Smooth muscle cell (in vitro differentiated cells): Measurements from ENCODE around the gene KCNK6. TPM values are rescaled to one million over a fixed set of nuclear protein-coding genes. Genes with fewer than 3 reads are reported as not detected.
A peak's percentile ranks its signal among the peaks of the same experiment; 100 is the strongest.

Source experiments
- DNase-seq: peaks from one replicate; lab custom pipeline; 2025; ENCODE audit not compliant: unreplicated experiment; lab: John Stamatoyannopoulos, UW
- H2AFZ ChIP-seq: fragments of 200-600 bp; sonication (generic); 2 replicates; pipeline ENCODE4 v1.6.0; 2016; ENCODE audit warnings: antibody characterized with exemption, low read depth, mild to moderate bottlenecking
- H3F3A ChIP-seq: fragments of 200-600 bp; sonication (generic); 2 replicates; pipeline ENCODE4 v1.6.0; 2017; ENCODE audit warnings: antibody characterized with exemption, low read depth
- H3K27ac ChIP-seq: fragments of 200-600 bp; sonication (generic); 2 replicates; pipeline ENCODE4 v1.5.1; 2016; ENCODE audit warnings: low read depth, mild to moderate bottlenecking
- H3K27me3 ChIP-seq: fragments of 200-600 bp; sonication (generic); 2 replicates; pipeline ENCODE4 v1.6.1; 2016; ENCODE audit warnings: low read depth, mild to moderate bottlenecking
- H3K36me3 ChIP-seq: fragments of 200-600 bp; sonication (generic); 2 replicates; pipeline ENCODE4 v1.5.1; 2016; ENCODE audit warnings: low read depth
- H3K4me1 ChIP-seq: fragments of 200-600 bp; sonication (generic); 2 replicates; pipeline ENCODE4 v1.5.1; 2016; ENCODE audit warnings: low read depth
- H3K4me2 ChIP-seq: fragments of 200-600 bp; sonication (generic); 2 replicates; pipeline ENCODE4 v1.6.0; 2016; ENCODE audit warnings: mild to moderate bottlenecking
- H3K4me3 ChIP-seq: fragments of 200-600 bp; sonication (generic); 2 replicates; pipeline ENCODE4 v1.5.1; 2016; ENCODE audit warnings: mild to moderate bottlenecking
- H3K79me2 ChIP-seq: fragments of 200-600 bp; sonication (generic); 2 replicates; pipeline ENCODE4 v1.6.0; 2016; ENCODE audit warnings: low read depth, mild to moderate bottlenecking
- H3K9ac ChIP-seq: fragments of 200-600 bp; sonication (generic); 2 replicates; pipeline ENCODE4 v1.6.0; 2016; ENCODE audit warnings: low read depth
- H3K9me3 ChIP-seq: fragments of 200-600 bp; sonication (generic); replicated peaks from 2 replicates; pipeline ENCODE4 v1.5.1; 2016; ENCODE audit warnings: low read depth
- H4K20me1 ChIP-seq: fragments of 200-600 bp; sonication (generic); 2 replicates; pipeline ENCODE4 v1.6.0; 2016; ENCODE audit warnings: low read depth
- WGBS: methylation state at CpG from one replicate; pipeline ENCODE4 v1.1.7; 2016; ENCODE audit warnings: low lambda C conversion rate; 5-methylcytosine and 5-hydroxymethylcytosine counted together
- polyA plus RNA-seq: library from polyadenylated mRNA; unstranded; fragments of >200 nt; fragmentation: Nextera tagmentation; extraction: Ambion mirVana; gene quantifications from 2 replicates; pipeline ENCODE4 v1.2.1, GENCODE V29; 2016
- total RNA-seq: library from RNA; depleted of rRNA; stranded (reverse); fragments of >200 nt; gene quantifications from 2 replicates; pipeline ENCODE4 v1.2.3, GENCODE V29; 2014
- TF ChIP-seq, protein P1 (sequence below): fragments of 200-600 bp; sonication (generic); IDR thresholded peaks from 2 replicates; pipeline ENCODE4 v1.5.1; 2017; ENCODE audit warnings: borderline replicate concordance, mild to moderate bottlenecking, antibody characterized with exemption; ENCODE audit not compliant: insufficient read depth, poor library complexity, severe bottlenecking

The KCNK6 gene
- total and polyA plus RNA-seq, 2 experiments from 2014 or later, result 6.5 to 12.6 TPM

DNA sequence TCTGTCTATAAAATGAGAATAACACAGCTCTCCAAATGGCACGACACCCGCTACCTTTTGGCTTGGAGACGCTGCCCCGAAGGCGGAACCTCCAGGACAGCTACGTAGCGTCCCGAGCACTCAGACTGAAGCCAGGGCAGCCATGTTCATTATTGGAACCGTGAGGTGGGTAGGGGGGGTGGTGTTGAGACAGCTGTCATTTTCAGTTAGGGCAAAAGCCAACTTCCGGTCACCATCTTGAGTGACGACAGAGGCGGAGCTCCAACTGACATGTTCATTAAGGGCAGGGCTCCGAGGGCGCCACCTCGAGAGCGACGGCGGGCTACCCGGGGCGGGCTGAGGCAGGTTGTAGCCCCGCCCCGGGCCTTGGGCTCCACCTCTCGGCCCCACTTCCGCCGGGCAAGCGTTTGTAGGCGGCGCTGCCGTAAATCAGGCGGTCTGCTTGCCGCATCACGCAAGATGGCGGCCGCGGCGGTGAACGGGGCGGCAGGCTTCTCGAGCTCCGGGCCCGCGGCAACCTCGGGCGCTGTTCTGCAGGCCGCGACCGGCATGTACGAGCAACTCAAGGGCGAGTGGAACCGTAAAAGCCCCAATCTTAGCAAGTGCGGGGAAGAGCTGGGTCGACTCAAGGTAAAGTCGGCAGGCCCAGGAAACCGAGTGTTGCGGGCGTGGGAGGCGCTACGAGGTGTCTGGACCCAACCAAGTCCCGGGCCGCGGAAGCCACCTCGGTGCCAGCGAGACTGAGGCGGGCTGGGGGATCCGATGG, 54.9 kb downstream of the KCNK6 start, which contains the start of gene PSMD8:
PSMD8 (plus strand) TSS at position 240 of the 766 bp plus-strand sequence; CDS start at position 271, 31 bp downstream.
- Histone ChIP-seq H4K20me1 (peaks cover 40% of the 10 kb centered on the region), H2AFZ (peak within 1 kb of the TSS; percentile 81), H3K4me1 (peaks cover 9% of the 10 kb centered on the region), H3K4me3 (peak within 1 kb of the TSS; percentile 78), H3K79me2 (peaks cover 43% of the 10 kb centered on the region), H3F3A (no peaks in the 10 kb centered on the region), H3K27ac (peak within 1 kb of the TSS; percentile 95), H3K4me2 (peak within 1 kb of the TSS; percentile 92), H3K27me3 (no peaks in the 10 kb centered on the region), H3K9me3 (no peaks in the 10 kb centered on the region), H3K36me3 (no peaks in the 10 kb centered on the region), H3K9ac (peak within 1 kb of the TSS; percentile 97)
- under 1% methylated on average over 65 of the region's 65 CpGs for WGBS
- DNase-seq, result peak; percentile 87
- TF ChIP-seq, protein P1, sequence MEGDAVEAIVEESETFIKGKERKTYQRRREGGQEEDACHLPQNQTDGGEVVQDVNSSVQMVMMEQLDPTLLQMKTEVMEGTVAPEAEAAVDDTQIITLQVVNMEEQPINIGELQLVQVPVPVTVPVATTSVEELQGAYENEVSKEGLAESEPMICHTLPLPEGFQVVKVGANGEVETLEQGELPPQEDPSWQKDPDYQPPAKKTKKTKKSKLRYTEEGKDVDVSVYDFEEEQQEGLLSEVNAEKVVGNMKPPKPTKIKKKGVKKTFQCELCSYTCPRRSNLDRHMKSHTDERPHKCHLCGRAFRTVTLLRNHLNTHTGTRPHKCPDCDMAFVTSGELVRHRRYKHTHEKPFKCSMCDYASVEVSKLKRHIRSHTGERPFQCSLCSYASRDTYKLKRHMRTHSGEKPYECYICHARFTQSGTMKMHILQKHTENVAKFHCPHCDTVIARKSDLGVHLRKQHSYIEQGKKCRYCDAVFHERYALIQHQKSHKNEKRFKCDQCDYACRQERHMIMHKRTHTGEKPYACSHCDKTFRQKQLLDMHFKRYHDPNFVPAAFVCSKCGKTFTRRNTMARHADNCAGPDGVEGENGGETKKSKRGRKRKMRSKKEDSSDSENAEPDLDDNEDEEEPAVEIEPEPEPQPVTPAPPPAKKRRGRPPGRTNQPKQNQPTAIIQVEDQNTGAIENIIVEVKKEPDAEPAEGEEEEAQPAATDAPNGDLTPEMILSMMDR, result no peak

DNA sequence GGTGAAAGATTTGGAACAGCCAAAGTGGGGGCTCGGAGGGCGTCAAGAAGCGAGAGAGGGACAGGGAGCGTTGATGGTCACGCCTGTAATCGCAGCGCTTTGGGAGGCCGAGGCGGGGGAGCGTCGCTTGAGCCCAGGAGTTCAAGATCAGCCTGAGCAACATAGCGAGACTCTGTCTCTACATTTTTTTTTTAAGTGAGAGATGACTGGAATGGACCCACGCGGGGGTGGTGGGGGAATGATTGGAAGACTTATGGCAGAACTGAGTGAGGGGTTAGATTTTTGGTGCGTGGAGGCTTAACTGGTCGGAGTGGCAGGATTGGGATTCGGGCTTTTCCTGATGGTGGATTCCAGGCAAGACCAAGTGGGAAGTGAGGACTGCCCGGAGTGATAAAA, 55.5 kb downstream of the KCNK6 start:
- H3K79me2 ChIP-seq, result peaks cover 45% of the 10 kb centered on the region
- DNase-seq, result no peak
- H3K4me3 ChIP-seq, result peak overlapping the region; percentile 78
- TF ChIP-seq, protein P1, result no peak
- 2% methylated on average over 18 of the region's 18 CpGs for WGBS
- H3K36me3 ChIP-seq, result no peaks in the 10 kb centered on the region
- peak overlapping the region; percentile 92 for H3K4me2 ChIP-seq
- H3K4me1 ChIP-seq, result peaks cover 9% of the 10 kb centered on the region
- peak overlapping the region; percentile 95 for H3K27ac ChIP-seq
- peak overlapping the region; percentile 97 for H3K9ac ChIP-seq
- H2AFZ ChIP-seq, result peak overlapping the region; percentile 81
- H3K27me3 ChIP-seq, result no peaks in the 10 kb centered on the region
- H4K20me1 ChIP-seq, result peaks cover 46% of the 10 kb centered on the region
- H3F3A ChIP-seq, result no peaks in the 10 kb centered on the region
- H3K9me3 ChIP-seq, result no peaks in the 10 kb centered on the region

DNA sequence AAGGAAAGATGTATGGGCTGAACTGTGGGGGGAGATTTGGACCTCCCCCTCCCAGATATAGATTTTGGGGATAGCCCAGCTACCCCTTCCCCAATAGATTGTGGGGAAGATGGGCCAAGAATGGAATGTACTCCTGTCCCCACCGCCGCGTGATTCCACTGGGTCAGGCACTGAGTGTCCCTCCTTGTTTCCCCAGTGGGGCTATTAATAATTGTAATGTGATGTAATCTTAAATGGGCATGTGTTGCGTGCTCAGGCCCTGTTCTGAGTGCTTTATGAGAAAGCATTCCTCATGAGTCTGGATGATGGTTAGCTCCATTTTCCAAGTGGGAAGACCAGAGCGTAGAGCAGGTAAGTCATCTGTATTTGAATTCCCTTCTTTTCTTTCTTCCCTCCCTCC, 56.1 kb downstream of the KCNK6 start:
- no peak for DNase-seq

More for the DNA sequence above, 56.1 kb downstream of the KCNK6 start:
- H4K20me1 ChIP-seq, result peaks cover 52% of the 10 kb centered on the region
- H3F3A ChIP-seq, result no peaks in the 10 kb centered on the region
- no peaks in the 10 kb centered on the region for H3K27me3 ChIP-seq
- no peaks in the 10 kb centered on the region for H3K9me3 ChIP-seq
- peaks cover 45% of the 10 kb centered on the region for H3K79me2 ChIP-seq
- H2AFZ ChIP-seq, result no peak overlapping the region
- peaks cover 9% of the 10 kb centered on the region for H3K4me1 ChIP-seq
- H3K36me3 ChIP-seq, result no peaks in the 10 kb centered on the region
- H3K4me3 ChIP-seq, result peak overlapping the region; percentile 78
- peak overlapping the region; percentile 92 for H3K4me2 ChIP-seq
- H3K9ac ChIP-seq, result peak overlapping the region; percentile 97
- 78% methylated on average over 5 of the region's 5 CpGs for WGBS
- TF ChIP-seq, protein P1, result no peak
- H3K27ac ChIP-seq, result peak overlapping the region; percentile 95
